Common myeloid progenitor, CD34-positive (primary cell): ENCODE data around the gene MAP1LC3A.

Source experiments
- CTCF ChIA-PET: fragments of 350-600 bp; sonication (Branson Sonifier 250); formaldehyde crosslinking; loops from one replicate; lab custom pipeline; 2021; ENCODE audit warnings: antibody characterized with exemption; lab: Charles Lee
- POLR2A ChIA-PET: fragments of 350-600 bp; sonication (Branson Sonifier 250); formaldehyde crosslinking; loops from one replicate; lab custom pipeline; 2021; ENCODE audit warnings: antibody characterized with exemption; lab: Charles Lee
- DNase-seq, 3 donors: peaks; one replicate each; pipeline versions ENCODE4 v3.0.0 to v3.0.0-alpha.2; 2013
- H3K27ac ChIP-seq, 2 experiments: 1 replicate in 1 of 2; 2 replicates in 1 of 2; pipeline ENCODE4 v1.7.0; 2013; ENCODE audit warnings: inconsistent platforms in 2 of 2, low read length in 2 of 2, mild to moderate bottlenecking in 2 of 2, low read depth in 1 of 2, moderate library complexity in 1 of 2; ENCODE audit not compliant: severe bottlenecking in 2 of 2, insufficient read depth in 1 of 2, poor library complexity in 1 of 2
- H3K27me3 ChIP-seq, 5 experiments: replicated peaks in 2 of 5; 1 replicate in 3 of 5; 2 replicates in 2 of 5; pipeline versions ENCODE4 v1.6.1 to v1.7.0; 2013; ENCODE audit warnings: low read length in 4 of 5, mild to moderate bottlenecking in 2 of 5, moderate library complexity in 2 of 5, inconsistent platforms in 1 of 5; ENCODE audit not compliant: insufficient read depth in 5 of 5, control insufficient read depth in 4 of 5
- H3K36me3 ChIP-seq, 4 experiments: 1 replicate in 2 of 4; 2 replicates in 2 of 4; pipeline versions ENCODE4 v1.6.1 to v1.7.0; 2013; ENCODE audit warnings: low read length in 3 of 4, control low read depth in 1 of 4, mild to moderate bottlenecking in 1 of 4; ENCODE audit not compliant: control insufficient read depth in 4 of 4, insufficient read depth in 4 of 4
- H3K4me1 ChIP-seq, 4 experiments: 1 replicate in 3 of 4; 2 replicates in 1 of 4; pipeline versions ENCODE4 v1.6.1 to v1.7.1; 2013; ENCODE audit warnings: low read length in 3 of 4, mild to moderate bottlenecking in 3 of 4, control low read depth in 1 of 4, inconsistent platforms in 1 of 4, moderate library complexity in 1 of 4; ENCODE audit not compliant: control insufficient read depth in 4 of 4, insufficient read depth in 4 of 4; ENCODE audit errors: control extremely low read depth in 1 of 4
- H3K4me3 ChIP-seq, 7 experiments: 1 replicate in 4 of 7; 2 replicates in 3 of 7; pipeline versions ENCODE4 v1.5.1 to v1.7.0; 2013; ENCODE audit warnings: mild to moderate bottlenecking in 7 of 7, low read length in 6 of 7, moderate library complexity in 6 of 7, inconsistent platforms in 2 of 7, low read depth in 2 of 7, control low read depth in 1 of 7; ENCODE audit not compliant: insufficient read depth in 4 of 7, control insufficient read depth in 1 of 7; ENCODE audit errors: extremely low read depth in 1 of 7
- H3K9me3 ChIP-seq, 5 experiments: 1 replicate in 4 of 5; 2 replicates in 1 of 5; pipeline versions ENCODE4 v1.6.1 to v1.7.1; 2013; ENCODE audit warnings: low read length in 4 of 5, mild to moderate bottlenecking in 2 of 5, inconsistent platforms in 1 of 5, low read depth in 1 of 5, moderate library complexity in 1 of 5; ENCODE audit not compliant: control insufficient read depth in 4 of 5, insufficient read depth in 2 of 5; ENCODE audit errors: control extremely low read depth in 1 of 5
- WGBS: methylation state at CpG from one replicate; pipeline ENCODE4 v1.1.5; 2013; ENCODE audit not compliant: insufficient coverage; 5-methylcytosine and 5-hydroxymethylcytosine counted together

The MAP1LC3A gene

DNA sequence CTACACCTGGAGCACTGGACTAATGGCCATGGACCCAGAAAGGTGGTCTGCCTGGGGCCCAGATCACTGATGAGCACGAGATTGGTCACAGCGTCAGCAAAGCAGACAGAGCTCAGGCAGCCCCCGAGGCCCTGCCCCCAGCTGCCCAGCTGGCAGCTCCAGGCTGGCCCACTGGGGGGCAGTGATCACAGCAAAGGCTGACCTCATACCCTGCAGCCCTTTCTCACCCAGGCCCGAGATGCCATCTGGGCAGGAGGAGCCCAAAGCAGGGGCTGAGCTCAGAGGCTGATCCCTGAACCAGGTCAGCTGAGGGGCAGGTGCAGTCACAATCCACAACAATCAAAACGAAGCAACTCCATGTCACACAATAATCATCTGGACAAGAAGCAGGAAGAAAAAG, 4.1 kb downstream of the MAP1LC3A start:
- no peaks in the 10 kb centered on the region for H3K9me3 ChIP-seq
- WGBS = 93% methylated on average over 2 of the region's 5 CpGs
- POLR2A ChIA-PET = interaction anchor here (0.7 kb wide), 3 partner anchors 16 to 113 kb away, joined by 4 to 6 read pairs (median 4); no protein-coding TSS in a partner anchor

DNA sequence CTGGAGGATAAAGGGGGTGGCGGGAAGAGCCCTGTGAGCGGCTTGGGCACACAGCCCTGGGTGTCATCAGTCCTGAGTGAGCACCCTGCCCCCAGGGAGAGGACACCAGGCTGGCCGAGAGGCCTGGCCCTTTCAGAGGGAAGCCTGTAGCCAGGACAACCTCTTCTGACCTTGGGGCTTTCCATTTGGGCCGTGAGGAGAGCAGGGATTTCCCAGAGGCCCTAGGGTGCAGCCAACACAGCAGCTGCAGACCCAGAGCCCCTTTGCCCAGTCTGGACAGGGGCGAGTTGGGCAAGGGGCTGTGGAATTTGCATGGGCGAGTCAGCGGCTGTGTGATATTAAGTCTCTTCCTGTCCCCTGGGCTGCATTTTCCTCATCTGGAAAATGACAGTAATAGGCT, 6.3 kb downstream of the MAP1LC3A start:
- H3K27ac ChIP-seq = no peak overlapping the region
- H3K27me3 ChIP-seq = no peaks in the 10 kb centered on the region
- peaks cover 0 to 16% (median 8%) of the 10 kb centered on the region in 4 experiments for H3K36me3 ChIP-seq
- WGBS = 98% methylated on average over 5 of the region's 7 CpGs
- no peak for DNase-seq
- ChIA-PET CTCF (interaction anchor here (3.2 kb wide), 1 partner anchor 9 kb away, joined by 17 read pairs; no protein-coding TSS in a partner anchor), POLR2A (no interaction called here)
- H3K9me3 ChIP-seq = no peaks in the 10 kb centered on the region
- H3K4me3 ChIP-seq = no peak overlapping the region
- no peaks in the 10 kb centered on the region for H3K4me1 ChIP-seq

More for the DNA sequence above, 4.1 kb downstream of the MAP1LC3A start:
- Histone ChIP-seq H3K4me3 (no peak overlapping the region), H3K4me1 (peaks cover 3 to 7% (median 6%) of the 10 kb centered on the region in 4 experiments), H3K27ac (no peak overlapping the region), H3K27me3 (no peaks in the 10 kb centered on the region), H3K36me3 (peaks cover 0 to 11% (median 2%) of the 10 kb centered on the region in 4 experiments)
- DNase-seq = peak; percentile 43 to 61 (median 61)
- CTCF ChIA-PET = interaction anchor here (0.6 to 3.2 kb wide), 18 partner anchors 8 to 210 kb away, joined by 3 to 17 read pairs (median 4); partner anchors contain the start of gene TP53INP2

DNA sequence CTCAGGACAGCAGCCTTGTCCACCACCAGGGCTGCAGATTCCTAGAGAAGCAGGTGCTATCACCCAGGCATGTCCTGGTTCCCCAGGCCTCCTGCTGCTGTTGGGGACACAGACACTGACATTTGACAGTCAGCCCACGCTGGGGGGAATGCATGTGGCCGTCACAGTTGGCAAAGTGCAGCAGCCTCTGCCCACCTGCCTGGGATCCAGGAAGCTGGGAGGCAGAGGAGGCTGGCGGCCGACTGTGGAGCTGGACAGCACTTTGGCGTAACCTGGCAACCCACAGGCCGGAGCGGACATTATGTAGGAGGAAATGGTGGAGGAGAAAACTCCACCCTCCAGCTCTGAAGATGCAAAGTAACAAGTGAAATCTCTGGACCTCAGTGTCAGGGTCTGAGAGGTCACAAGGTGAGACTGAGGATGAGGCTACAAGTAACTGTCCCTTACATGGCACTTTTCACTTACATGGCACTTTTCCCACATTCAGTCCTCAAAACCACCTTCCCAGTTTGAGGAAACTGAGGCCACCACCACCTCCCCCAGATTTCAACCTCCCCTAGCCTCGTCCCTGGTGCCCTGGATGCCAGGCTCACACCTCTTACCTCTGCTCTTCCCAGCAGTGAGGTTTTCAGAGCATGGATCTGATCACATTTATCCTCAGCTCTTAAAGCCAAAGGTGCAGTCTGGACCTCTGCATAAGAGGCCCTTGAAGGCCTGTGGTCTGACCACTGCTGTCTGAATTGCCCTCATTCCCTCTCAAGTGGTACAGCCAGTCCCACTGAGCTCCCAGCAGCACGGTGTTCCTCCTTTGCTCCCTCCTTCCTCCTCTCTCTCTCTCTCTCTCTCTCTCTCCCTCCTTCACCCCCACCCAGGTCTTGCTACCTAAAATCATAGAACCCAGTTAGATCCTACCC, 8.7 kb downstream of the MAP1LC3A start:
- no peak overlapping the region for H3K4me3 ChIP-seq
- CTCF ChIA-PET = interaction anchor here (0.8 to 1.3 kb wide), 4 partner anchors 8 to 147 kb away, joined by 3 to 4 read pairs (median 3); partner anchors contain the start of gene MAP1LC3A
- H3K9me3 ChIP-seq = no peaks in the 10 kb centered on the region
- peaks cover 0 to 16% (median 12%) of the 10 kb centered on the region in 4 experiments for H3K36me3 ChIP-seq
- no peak overlapping the region for H3K27ac ChIP-seq
- peaks cover 3 to 13% (median 9%) of the 10 kb centered on the region in 4 experiments for H3K4me1 ChIP-seq
- no peaks in the 10 kb centered on the region for H3K27me3 ChIP-seq
- WGBS = 100% methylated on average over 3 of the region's 9 CpGs
- POLR2A ChIA-PET = interaction anchor here (1.6 kb wide), 1 partner anchor 8 kb away, joined by 7 read pairs; the partner anchor contains the start of gene MAP1LC3A
- no peak for DNase-seq

DNA sequence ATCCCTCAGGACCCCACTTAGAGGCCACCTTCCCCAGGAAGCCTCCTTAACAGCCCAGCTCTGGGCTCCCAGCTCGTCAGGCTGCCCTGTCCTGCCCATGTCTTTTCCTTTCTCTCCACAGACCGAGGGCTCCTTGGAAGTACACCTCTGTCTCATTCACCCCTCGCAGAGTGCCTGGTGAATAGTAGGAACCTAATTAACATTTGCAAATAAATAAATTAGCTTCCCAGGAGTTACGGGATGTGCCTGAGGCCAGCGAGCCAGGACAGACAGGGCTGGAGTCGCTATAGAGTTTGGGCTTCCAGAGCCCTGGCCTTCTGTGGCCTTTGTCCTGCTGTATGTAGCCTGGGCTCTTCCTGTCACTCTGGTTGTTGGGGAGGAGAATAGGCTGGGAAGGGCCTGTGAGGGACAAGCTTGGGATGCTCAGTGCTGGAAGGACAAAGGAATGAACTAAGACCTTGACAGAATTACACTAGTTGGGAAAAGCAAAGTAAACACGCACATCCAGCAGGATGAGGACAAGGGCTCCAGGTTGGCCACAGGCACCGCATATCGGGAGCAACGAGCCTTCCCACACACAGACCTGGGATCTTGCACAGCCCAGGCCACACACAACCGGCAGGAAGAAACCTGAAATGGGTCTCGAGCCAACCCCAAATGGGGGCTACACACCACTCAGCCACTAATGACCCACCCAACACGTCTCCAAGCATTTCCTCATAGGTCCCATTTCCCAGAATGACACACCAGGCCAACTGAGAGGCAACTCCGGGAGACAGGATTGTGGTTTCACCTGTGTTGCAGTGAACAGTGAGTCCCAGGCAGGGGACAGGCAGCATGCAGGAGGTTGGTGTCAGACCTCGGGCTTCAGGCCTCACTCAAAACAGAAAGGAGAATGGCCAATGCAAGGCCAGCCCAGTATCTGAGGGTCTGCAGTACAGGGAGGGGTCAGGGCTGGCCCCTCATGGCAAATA, 9.7 kb downstream of the MAP1LC3A start:
- Histone ChIP-seq H3K4me1 (peaks cover 3 to 13% (median 9%) of the 10 kb centered on the region in 4 experiments), H3K9me3 (no peaks in the 10 kb centered on the region), H3K27ac (no peak overlapping the region), H3K4me3 (no peak overlapping the region), H3K27me3 (no peaks in the 10 kb centered on the region), H3K36me3 (peaks cover 0 to 15% (median 13%) of the 10 kb centered on the region in 4 experiments)
- ChIA-PET POLR2A (interaction anchor here (1.6 kb wide), 1 partner anchor 9 kb away, joined by 7 read pairs; the partner anchor contains the start of gene MAP1LC3A), CTCF (interaction anchor here (0.8 to 2.0 kb wide), 3 partner anchors 9 to 140 kb away, joined by 3 to 4 read pairs (median 4); partner anchors contain the start of gene MAP1LC3A)
- 99% methylated on average over 11 of the region's 15 CpGs for WGBS
- DNase-seq = no peak

DNA sequence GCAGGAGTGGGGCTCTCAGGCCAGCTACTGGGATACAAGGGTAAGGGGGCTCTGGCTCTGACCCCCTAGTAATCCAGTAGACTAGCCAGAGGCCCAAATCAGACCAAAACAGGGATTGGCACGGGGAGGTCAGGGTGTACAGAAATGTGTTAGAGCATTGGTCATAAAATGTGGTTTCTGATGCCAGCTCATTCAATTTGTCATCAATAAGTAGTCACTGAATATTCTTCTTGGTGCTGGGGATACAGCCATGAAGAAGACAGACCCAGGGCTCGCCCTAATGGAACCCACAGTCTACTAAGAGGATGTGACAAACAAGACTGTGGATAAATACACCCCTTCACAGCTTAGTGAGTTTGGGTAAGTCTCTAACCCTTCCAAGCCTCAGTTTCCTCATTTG, 11.1 kb downstream of the MAP1LC3A start:
- Histone ChIP-seq H3K36me3 (peaks cover 0 to 27% (median 21%) of the 10 kb centered on the region in 4 experiments), H3K9me3 (no peaks in the 10 kb centered on the region), H3K27me3 (no peaks in the 10 kb centered on the region), H3K4me1 (peaks cover 3 to 13% (median 9%) of the 10 kb centered on the region in 4 experiments), H3K27ac (no peak overlapping the region), H3K4me3 (no peak overlapping the region)
- no peak for DNase-seq
- CTCF ChIA-PET = interaction anchor here (0.6 to 2.0 kb wide), 4 partner anchors 10 to 1460 kb away, joined by 3 to 4 read pairs (median 3); no protein-coding TSS in a partner anchor
- 100% methylated on average over 1 of the region's 2 CpGs for WGBS
- POLR2A ChIA-PET = no interaction called here

DNA sequence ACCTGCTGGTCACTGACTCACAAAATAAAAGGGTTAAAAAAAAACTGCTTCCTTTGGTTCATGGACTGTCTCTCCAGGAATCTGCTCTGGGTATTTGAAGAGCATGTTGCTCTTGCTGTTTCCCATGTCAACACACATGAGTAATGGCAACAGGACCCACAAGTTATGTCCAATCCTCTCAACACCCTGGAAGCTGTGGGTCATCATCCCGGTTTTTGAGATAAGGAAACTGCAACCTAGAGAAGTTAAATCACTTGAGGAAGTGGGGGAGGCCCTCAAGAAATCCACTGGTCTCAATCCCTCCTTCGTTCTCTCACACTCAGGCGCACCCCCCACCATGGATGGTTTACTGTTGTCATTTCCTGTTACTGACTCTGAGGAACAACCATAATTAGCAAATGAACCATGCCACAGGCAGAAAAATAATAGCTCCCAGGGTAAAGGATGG, 12.4 kb downstream of the MAP1LC3A start:
- Histone ChIP-seq H3K27me3 (no peaks in the 10 kb centered on the region), H3K4me3 (no peak overlapping the region), H3K36me3 (peaks cover 0 to 28% (median 19%) of the 10 kb centered on the region in 4 experiments), H3K9me3 (no peaks in the 10 kb centered on the region), H3K4me1 (peaks cover 3 to 13% (median 9%) of the 10 kb centered on the region in 4 experiments), H3K27ac (no peak overlapping the region)
- WGBS = 28% methylated on average over 2 of the region's 3 CpGs
- ChIA-PET CTCF (interaction anchor here (0.8 to 1.7 kb wide), 5 partner anchors 8 to 137 kb away, joined by 3 to 6 read pairs (median 5); no protein-coding TSS in a partner anchor), POLR2A (interaction anchor here (0.5 kb wide), 1 partner anchor 106 kb away, joined by 3 read pairs; the partner anchor contains the start of gene PIGU)
- peak in 2 of 3 donors; percentile 65 to 70 for DNase-seq
